Ectodermal cell (in vitro differentiated cells): ENCODE data around the gene ACAT1.
"Not testable (repeated sequence)": the region's sequence is repeated elsewhere in the genome, so short reads cannot be mapped to it uniquely, and the experiment has no call there.

Experiments used
- H3K27ac ChIP-seq: 2 replicates; pipeline ENCODE4 v1.7.0; 2013; ENCODE audit warnings: mild to moderate bottlenecking, low read depth, low read length; ENCODE audit not compliant: insufficient read depth, poor library complexity, severe bottlenecking
- H3K27me3 ChIP-seq: 2 replicates; pipeline ENCODE4 v1.7.0; 2013; ENCODE audit warnings: mild to moderate bottlenecking, low read length; ENCODE audit not compliant: insufficient read depth, control insufficient read depth, poor library complexity, severe bottlenecking
- H3K36me3 ChIP-seq: one replicate; pipeline ENCODE4 v1.7.0; 2013; ENCODE audit warnings: low read length; ENCODE audit not compliant: control insufficient read depth, insufficient read depth
- H3K4me1 ChIP-seq: one replicate; pipeline ENCODE4 v1.7.0; 2013; ENCODE audit warnings: low read length; ENCODE audit not compliant: control insufficient read depth, insufficient read depth
- H3K4me3 ChIP-seq: 2 replicates; pipeline ENCODE4 v1.7.0; 2013; ENCODE audit warnings: low read depth, low read length, control low read depth; ENCODE audit not compliant: insufficient read depth
- H3K9me3 ChIP-seq: 2 replicates; pipeline ENCODE4 v1.7.0; 2013; ENCODE audit warnings: mild to moderate bottlenecking, low read length, moderate library complexity; ENCODE audit not compliant: control insufficient read depth
- WGBS, 2 experiments: methylation state at CpG; one replicate each; pipeline ENCODE4 v1.1.7; 2013; ENCODE audit warnings: missing lambda C conversion rate in 2 of 2; 5-methylcytosine and 5-hydroxymethylcytosine counted together

The ACAT1 gene

DNA sequence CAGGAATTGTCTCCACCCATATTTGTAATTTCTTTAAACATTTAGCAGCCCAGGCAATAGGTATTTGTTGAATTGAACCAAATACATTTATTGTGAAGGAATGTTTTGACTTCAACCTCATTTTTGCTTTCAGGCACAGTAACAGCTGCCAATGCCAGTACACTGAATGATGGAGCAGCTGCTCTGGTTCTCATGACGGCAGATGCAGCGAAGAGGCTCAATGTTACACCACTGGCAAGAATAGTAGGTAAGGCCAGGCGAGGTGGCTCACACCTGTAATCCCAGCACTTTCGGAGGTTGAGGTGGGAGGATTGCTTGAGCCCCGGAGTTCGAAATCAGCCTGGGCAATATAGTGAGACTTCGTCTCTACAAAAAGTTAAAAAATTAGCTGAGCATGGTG lies 20.9 kb downstream of the ACAT1 start:
- H3K4me3 ChIP-seq: no peak overlapping the region
- H3K27me3 ChIP-seq: no peaks in the 10 kb centered on the region
- H3K27ac ChIP-seq: no peak overlapping the region
- H3K4me1 ChIP-seq: no peaks in the 10 kb centered on the region
- WGBS, 2 experiments: 87 to 89% methylated on average over 7 of the region's 7 CpGs
- no peaks in the 10 kb centered on the region for H3K9me3 ChIP-seq
- H3K36me3 ChIP-seq: no peaks in the 10 kb centered on the region

- Histone ChIP-seq H3K9me3 (no peaks in the 10 kb centered on the region), H3K4me1 (no peaks in the 10 kb centered on the region), H3K36me3 (no peaks in the 10 kb centered on the region), H3K27ac (no peak overlapping the region), H3K27me3 (no peaks in the 10 kb centered on the region), H3K4me3 (no peak overlapping the region)
- WGBS, 2 experiments: 96 to 99% methylated on average over 3 of the region's 3 CpGs
Observed at GRCh38 chr11:108144615-108145014, 23.2 kb downstream of the ACAT1 start.

- Histone ChIP-seq H3K36me3 (peaks cover 6% of the 10 kb centered on the region), H3K27ac (no peak overlapping the region), H3K4me3 (no peak overlapping the region)
Observed at GRCh38 chr11:108147150-108147549, 25.8 kb downstream of the ACAT1 start.

DNA sequence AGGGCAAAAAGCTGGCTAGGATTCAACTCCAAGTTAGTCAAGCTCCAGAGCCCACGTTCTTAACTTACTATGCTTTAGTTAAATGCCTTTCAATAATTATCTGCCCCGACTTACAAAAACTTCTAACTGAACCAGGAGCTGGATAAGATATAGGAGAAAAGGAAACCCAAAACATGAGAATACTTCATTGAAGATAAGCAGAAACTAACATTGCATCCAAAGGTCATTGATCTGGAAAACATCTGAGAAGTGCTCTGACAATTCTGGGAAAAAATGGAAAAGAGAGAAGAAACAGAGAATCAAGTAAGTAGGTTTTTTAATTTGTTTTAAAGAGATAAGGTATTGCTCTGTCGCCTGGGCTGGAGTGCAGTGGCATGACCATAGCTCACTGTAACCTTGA lies 27.2 kb downstream of the ACAT1 start:
- peaks cover 6% of the 10 kb centered on the region for H3K36me3 ChIP-seq
- no peak overlapping the region for H3K27ac ChIP-seq
- no peaks in the 10 kb centered on the region for H3K9me3 ChIP-seq
- WGBS, 2 experiments: 92% methylated on average over 2 to 3 of the region's 3 CpGs
- no peaks in the 10 kb centered on the region for H3K4me1 ChIP-seq
- no peak overlapping the region for H3K4me3 ChIP-seq
- no peaks in the 10 kb centered on the region for H3K27me3 ChIP-seq

More at GRCh38 chr11:108147150-108147549, 25.8 kb downstream of the ACAT1 start:
- H3K9me3 ChIP-seq: no peaks in the 10 kb centered on the region
- no peaks in the 10 kb centered on the region for H3K27me3 ChIP-seq
- no peaks in the 10 kb centered on the region for H3K4me1 ChIP-seq
- WGBS, 2 experiments: 95 to 97% methylated on average over 1 of the region's 1 CpG

DNA sequence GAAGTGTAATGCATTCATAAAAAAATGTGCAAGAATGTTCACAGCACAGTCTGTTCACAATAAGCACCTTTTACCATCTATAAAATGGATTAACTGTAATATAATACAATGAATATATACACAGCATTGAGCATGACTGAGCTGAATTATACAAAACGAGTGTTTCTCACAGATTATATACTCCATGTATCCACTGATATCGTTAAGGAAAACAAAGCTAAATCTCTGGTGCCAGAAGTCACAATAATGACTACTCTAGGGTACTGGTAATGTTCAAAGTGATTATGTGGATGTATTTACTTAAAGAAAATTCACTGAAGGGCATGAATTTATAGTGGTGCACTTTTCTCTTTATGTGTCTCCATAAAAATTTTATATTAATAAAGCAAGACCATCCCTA lies 33.2 kb downstream of the ACAT1 start:
- Histone ChIP-seq H3K27ac (no peak overlapping the region), H3K36me3 (peaks cover 11% of the 10 kb centered on the region), H3K9me3 (no peaks in the 10 kb centered on the region), H3K4me3 (no peak overlapping the region), H3K4me1 (no peaks in the 10 kb centered on the region), H3K27me3 (no peaks in the 10 kb centered on the region)
- WGBS, 2 experiments: 88 to 94% methylated on average over 2 of the region's 2 CpGs

GRCh38 chr11:108160970-108161566 lies 39.7 kb downstream of the ACAT1 start:
- Histone ChIP-seq H3K36me3 (peaks cover 29% of the 10 kb centered on the region), H3K27ac (no peak overlapping the region), H3K4me1 (no peaks in the 10 kb centered on the region), H3K4me3 (no peak overlapping the region), H3K9me3 (no peaks in the 10 kb centered on the region), H3K27me3 (no peaks in the 10 kb centered on the region)
- WGBS, 2 experiments: 97 to 98% methylated on average over 5 of the region's 5 CpGs

- H3K27me3 ChIP-seq, H3K4me3 ChIP-seq, H3K27ac ChIP-seq, H3K9me3 ChIP-seq, H3K4me1 ChIP-seq: not testable (repeated sequence)
- 77 to 79% methylated on average over 6 of the region's 6 CpGs for whole genome bisulfite sequencing, 2 experiments
- peaks cover 29% of the 10 kb centered on the region for H3K36me3 ChIP-seq
Observed at GRCh38 chr11:108162878-108163277, 41.5 kb downstream of the ACAT1 start.

DNA sequence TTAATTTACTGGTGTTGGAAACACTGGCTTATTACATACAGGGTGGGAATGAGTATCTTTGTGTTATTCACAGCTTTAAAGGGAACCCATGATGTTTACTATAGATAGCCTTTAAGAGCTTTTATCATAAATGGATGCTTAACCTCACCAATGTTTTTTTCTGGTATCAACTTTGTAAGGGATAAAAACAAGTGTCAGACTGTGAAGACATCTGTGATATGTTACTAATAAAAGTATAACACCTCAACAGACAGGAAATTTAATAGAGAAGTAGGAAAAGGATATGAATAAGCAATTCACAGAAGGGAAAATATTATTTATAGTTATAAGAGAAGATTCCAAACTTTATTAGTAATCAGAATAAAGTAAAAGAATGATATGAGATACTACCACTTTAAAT lies 46.3 kb downstream of the ACAT1 start:
- Histone ChIP-seq H3K27me3 (no peaks in the 10 kb centered on the region), H3K27ac (no peak overlapping the region), H3K4me1 (no peaks in the 10 kb centered on the region), H3K4me3 (no peak overlapping the region), H3K36me3 (peaks cover 23% of the 10 kb centered on the region), H3K9me3 (no peaks in the 10 kb centered on the region)

GRCh38 chr11:108170184-108170583 lies 48.8 kb downstream of the ACAT1 start:
- no peak overlapping the region for H3K27ac ChIP-seq
- WGBS, 2 experiments: 92 to 100% methylated on average over 1 to 2 of the region's 2 CpGs
- peaks cover 24% of the 10 kb centered on the region for H3K36me3 ChIP-seq

DNA sequence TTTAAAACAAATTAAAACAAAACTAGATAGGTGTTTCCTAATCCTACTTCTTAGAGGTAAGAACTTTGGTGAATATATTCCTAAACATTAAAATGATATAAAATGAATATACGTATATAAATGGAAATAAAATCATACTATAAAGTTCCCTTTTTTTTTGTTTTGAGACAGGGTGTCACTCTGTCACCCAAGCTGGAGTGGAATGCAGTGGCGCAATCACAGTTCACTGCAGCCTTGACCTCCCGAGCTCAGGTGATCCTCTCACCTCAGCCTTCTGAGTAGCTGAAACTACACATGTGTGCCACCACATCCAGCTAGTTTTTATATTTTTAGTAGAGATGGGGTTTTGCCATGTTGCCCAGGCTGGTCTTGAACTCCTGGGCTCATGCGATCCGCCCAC lies 56.2 kb downstream of the ACAT1 start:
- Histone ChIP-seq H3K9me3 (no peaks in the 10 kb centered on the region), H3K36me3 (peaks cover 11% of the 10 kb centered on the region), H3K4me3 (no peak overlapping the region), H3K4me1 (no peaks in the 10 kb centered on the region), H3K27me3 (no peaks in the 10 kb centered on the region), H3K27ac (no peak overlapping the region)
- 80 to 90% methylated on average over 4 of the region's 5 CpGs for WGBS, 2 experiments

More at GRCh38 chr11:108170184-108170583, 48.8 kb downstream of the ACAT1 start:
- Histone ChIP-seq H3K4me3 (no peak overlapping the region), H3K4me1 (no peaks in the 10 kb centered on the region), H3K27me3 (no peaks in the 10 kb centered on the region), H3K9me3 (no peaks in the 10 kb centered on the region)

DNA sequence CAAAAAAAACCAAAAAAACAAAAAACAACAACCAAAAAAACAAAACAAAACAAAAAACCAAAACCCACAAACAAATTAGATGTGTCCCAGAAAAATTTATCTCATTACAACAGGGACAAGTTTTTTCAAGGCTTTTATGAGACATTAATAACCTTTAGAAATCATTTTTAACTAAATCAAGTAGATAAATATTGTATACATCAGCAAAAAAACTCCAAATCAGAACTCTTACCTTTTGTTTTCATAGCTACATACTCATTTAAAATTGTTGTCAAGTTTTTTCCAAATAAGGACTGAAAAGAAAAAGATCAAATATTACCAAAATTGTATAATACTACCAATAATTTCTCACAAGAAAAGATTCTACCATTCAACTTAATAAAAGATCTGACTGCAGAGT lies 72.4 kb downstream of the ACAT1 start:
- Histone ChIP-seq H3K9me3 (no peaks in the 10 kb centered on the region), H3K4me1 (no peaks in the 10 kb centered on the region), H3K27ac (no peak overlapping the region), H3K36me3 (peaks cover 21% of the 10 kb centered on the region), H3K27me3 (no peaks in the 10 kb centered on the region), H3K4me3 (no peak overlapping the region)
